Activated CD4-positive, alpha-beta T cell treated with anti-CD3 and anti-CD28 coated beads, Interleukin-2, Interleukin-4, amounts not matched to agents 100 ng/mL and 50 ng/mL, durations not matched to agents 16 hours and 8 hours (primary cell): ENCODE measurements around the gene GRIK5.

ENCODE experiments used
- DNase-seq: peaks from one replicate; pipeline ENCODE4 v3.0.0-alpha.2; 2020; ENCODE audit warnings: low spot score

GRIK5 gene

DNA sequence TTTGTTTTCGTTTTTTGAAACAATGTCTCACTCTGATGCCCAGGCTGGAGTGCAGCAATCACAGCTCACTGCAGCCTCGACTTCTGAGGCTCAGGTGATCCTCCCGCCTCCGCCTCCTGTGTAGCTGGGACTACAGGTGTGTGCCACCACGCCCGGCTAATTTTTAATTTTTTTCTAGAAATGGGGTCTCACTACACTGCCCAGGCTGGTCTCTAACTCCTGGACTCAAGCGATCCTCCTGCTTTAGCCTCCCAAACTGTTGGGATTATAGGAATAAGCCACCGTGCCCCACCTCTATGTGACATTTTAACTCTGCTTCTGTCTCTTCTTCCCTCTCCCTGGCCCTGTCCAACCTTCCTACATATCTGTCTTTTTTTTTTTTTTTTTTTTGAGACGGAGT lies 81.1 kb downstream of the GRIK5 start:
- no peak for DNase-seq

DNA sequence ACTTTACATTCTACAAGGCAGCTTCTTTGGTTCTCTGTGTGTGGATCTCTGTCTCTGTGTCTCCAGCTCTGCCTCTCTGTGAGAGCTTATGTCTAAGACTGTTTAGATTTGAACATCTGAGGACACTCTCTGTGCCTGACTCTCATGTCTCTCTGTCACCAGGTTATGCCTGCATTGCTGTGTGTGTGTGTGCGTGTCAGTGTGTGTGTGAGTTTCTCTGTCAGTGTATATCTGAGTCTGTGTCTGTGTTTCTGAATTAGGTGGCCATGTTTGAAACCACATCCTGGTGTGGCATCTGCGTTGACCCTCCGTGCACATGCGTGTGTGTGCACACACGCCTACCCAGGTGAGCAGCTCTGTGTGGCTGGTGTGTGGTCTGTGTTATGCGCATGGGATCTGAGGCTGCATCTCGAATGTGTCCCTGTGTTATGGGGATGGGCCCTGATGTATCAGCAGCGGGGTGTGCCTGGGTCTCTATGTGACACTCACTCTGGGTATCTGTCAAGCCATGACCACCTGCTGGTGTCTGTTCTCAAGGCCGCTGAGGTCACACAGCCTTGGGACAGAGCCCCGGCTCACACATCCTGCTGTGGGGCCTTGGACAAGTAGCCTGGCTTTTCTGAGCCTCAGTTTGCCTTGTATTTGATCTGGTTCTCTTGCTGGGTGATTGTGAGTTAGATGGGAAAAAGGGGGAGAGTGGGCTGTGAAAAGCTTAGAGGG lies 82.7 kb downstream of the GRIK5 start:
- DNase-seq: no peak

DNA sequence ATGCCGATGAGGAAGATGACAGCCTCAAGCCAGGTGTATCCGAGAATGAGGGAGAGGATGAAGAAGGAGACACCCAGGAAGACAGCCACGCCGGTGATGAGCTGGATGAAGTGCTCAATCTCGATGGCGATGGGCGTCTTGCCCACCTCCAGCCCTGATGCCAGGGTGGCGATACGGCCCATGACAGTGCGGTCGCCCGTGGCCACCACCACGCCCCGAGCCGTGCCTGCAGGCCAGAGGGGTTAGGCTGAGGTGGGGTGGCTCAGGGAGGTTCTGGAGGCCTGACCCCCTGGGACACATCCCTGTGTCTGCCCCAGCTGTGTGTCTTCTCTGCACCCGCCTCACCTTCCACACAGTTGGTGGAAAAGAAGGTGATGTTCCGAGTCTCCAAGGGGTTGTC lies 85.0 kb downstream of the GRIK5 start:
- DNase-seq: no peak

DNA sequence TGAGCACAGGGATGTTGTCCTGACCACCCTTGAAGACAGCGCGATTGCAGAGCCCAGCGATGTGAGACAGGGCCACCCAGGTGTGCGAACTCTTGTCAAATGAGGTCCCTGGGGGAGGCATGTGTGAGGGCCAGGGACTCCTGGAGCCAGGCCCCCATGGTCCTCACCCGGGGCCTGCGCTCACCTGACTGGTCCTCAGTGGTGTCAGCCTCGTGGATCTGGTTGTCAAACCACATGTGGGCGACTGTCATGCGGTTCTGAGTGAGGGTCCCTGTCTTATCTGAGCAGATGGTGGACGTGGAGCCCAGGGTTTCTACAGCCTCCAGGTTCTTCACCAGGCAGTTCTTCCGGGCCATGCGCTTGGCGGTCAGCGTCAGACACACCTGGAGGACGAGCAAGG lies 88.3 kb downstream of the GRIK5 start:
- no peak for DNase-seq

DNA sequence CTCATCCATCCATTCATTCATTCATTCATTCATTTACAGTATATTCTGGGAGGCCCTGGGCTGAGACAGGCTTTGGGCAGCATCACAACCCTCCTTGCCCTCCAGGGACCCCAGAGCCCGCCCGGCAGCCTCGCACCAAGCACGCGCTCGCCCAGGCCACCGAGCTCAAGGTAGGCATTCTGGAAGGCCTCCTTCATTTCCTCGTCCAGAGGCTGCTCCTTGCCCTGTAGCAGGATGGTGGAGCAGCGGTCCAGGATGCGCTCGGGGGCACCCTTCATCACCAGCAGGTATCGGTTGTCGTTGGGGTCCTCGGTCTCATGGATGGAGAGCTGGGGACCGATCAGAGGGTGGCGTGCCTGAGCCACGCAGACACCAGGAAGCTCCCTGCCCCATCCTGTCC lies 91.5 kb downstream of the GRIK5 start:
- DNase-seq: no peak

DNA sequence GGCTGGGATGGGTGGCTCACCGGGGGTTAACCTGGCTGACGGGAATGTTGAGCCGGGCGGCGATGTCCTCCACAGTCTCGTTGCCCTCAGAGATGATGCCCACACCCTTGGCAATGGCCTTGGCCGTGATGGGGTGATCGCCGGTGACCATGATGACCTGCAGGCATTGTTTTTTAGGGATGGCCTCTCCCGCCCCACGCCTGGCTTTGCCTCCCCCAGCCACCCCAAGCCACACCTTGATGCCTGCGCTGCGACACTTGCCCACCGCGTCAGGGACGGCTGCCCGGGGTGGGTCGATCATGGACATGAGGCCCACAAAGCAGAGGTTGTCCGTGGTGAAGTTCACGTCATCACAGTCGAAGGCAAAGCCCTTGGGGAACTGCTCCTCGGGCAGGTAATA lies 92.1 kb downstream of the GRIK5 start:
- DNase-seq: no peak

DNA sequence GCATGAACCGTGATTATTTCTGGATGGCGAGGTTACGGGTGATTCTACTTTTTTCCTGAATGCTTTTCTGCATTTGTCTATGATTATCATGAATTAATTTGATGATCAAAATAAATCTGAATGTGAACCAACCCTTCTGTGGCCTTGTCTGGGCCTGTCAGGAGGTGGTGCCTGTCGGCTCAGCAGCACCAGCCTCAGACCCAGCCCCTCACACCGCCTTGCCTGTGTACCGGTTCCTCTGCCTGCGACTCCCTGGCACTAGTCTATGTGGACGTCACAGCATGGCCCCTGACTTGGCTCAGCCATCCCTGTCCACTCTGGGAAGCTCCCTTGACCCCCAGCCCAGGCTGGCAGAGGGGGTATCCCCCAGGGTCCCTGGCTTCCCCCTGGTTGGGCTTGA lies 95.4 kb downstream of the GRIK5 start:
- no peak for DNase-seq

DNA sequence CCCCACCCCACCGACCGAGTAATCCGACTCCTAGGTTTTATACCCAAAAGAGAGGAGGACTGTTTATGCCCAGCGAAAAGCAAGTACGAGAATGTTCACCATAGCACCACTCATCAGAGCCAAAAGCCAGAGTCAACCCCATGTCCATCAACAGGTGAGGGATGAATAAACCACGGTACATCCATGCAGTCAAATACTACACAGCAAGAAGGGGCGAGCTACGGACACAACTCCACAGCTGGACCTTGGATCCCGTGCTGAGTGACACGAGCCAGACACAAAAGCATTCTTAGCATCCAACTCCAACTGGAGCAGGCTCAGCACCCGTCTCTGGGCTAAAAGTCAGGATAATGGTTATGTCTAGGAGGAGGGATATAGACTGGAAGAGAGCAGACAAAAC lies 98.6 kb downstream of the GRIK5 start:
- no peak for DNase-seq

DNA sequence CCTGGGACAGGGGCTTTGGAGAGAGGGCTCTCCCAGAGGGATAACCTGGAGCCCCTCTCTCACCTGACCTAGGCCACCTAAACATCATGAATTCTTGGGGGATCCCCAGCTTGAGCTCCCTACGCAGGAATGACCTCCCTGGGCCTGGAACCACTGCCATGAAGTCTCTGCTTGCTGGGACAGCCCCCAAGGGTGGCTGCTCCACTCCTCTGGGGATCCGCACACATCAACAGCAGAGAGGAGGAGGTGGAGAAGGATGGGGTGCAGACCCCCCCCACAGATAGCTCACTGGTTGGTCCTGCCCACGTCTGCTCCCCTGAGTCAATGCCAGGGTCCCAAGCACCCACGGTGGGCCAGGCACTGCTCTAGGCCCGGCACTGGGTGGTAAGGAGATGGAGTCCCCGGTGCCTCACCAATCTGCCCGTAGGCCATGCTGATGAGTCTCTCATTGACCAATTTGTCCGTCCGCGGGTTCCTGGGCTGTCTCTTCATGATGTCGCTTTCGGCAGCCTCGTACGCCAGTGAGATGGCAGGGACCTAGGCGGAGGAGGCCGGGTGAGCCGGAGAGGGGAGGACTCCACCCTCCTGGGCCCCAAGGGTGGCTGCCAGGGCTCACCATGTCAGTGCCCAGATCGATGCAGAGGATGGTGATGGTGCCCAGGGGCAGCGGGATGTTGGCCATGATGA lies 100.1 kb downstream of the GRIK5 start:
- no peak for DNase-seq

DNA sequence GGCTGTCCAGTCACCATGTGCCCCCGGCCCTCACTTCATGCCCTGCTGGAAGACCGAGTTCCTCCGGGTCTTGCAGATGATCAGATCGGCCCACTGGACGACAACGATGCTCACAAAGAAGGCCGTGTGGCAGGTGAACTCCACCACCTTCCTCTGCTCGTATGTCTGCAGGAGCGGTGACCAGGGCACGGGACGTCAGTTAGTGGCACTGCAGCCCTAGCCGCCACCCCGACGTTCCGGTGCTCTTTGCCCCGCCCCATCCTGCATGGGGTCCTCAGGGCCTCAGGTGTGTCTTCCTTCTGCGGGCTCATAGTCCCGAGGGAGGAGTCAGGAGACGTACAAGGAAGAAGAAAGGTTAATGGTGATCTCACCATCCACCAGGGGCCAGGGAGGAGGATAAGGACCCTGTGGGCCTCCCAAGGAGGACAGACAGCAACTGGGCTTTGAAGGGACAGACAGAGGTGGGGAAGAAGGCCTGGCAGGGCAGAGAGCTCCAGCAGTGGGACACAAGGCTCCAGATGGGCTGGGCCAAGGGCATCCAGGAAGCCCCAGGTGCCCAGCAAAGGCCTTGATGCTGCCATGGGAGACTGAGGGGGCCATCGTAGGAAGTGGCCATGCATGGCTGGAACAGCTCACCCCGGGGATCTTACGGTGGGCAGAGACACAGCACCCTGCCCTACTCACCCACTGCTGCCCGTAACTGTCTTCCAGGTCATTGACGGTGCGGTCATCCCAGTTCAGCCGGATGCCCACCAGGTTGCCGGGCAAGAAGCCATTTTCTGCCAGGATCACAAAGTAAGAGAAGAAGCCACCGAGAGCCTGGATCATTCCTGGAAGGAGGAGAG lies 101.0 kb downstream of the GRIK5 start:
- no peak for DNase-seq

DNA sequence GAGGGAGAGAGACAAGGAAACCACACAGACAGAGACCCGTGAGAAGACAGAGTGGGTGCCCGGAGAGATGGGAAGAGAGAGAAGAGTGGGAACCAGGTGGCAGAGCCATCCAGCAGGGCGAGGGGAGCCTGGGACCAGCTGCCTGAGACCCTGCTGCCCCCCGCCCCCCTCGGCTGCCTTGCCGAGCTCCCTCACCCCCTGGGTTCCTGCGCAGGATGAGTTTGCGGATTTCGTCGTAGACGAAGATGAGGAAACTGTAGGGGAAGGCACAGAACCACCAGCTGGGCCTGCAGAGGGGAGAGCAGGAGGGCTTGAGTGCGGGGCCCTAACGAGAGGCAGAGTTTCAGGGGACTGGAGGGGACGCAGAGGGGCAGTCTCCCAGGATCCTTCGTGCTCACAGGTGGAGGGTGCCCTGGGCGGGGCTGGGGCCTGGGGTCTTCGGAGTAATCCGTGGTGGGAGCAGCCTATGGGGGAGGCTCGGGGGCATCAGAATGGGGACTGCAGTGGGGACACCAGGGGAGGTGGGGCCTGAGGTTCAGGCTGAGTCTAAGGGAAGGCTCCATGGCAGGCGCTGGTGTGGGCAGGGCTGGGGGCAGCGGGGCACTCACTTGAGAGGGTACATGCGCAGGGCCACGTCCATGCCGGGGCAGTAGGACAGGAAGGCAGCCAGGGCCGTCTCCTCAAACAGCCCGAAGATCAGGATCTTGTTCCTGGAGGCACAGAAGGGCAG lies 102.8 kb downstream of the GRIK5 start:
- DNase-seq: no peak

DNA sequence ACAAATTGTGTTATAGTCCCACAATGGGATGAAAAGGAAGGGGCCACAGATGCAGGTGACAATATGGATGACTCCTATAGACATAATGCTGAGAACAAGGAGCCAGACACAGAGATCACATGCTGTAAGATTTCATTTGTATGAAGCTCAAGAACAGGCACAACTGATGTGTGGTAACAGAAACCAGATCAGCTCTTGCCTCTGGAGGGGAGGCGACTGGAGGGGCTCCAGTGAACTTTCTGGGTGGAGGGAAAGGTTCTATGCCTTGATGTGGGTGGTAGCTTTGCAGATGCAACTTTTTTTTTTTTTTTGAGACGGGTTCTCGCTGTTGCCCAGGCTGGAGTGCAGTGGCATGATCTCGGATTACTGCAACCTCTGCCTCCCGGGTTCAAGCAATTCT lies 104.9 kb downstream of the GRIK5 start:
- no peak for DNase-seq

DNA sequence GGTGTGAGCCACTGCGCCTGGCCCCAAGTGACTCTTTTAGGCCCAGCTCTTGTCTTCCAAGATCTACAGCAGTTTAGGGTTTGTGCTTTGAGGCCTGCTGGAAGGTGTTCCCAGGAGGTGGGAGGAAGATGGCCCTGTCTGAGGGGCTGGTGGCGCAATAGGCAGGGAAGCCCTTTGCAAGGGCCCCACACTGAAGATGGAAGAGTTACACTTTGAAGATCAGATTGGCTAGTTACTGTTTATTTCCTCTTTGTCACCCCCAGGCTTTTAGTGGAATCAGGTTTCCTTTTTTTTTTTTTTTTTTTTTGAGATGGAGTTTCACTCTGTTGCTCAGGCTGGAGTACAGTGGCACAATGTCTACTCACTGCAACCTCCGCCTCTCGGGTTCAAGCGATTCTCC lies 109.0 kb downstream of the GRIK5 start:
- DNase-seq: no peak

DNA sequence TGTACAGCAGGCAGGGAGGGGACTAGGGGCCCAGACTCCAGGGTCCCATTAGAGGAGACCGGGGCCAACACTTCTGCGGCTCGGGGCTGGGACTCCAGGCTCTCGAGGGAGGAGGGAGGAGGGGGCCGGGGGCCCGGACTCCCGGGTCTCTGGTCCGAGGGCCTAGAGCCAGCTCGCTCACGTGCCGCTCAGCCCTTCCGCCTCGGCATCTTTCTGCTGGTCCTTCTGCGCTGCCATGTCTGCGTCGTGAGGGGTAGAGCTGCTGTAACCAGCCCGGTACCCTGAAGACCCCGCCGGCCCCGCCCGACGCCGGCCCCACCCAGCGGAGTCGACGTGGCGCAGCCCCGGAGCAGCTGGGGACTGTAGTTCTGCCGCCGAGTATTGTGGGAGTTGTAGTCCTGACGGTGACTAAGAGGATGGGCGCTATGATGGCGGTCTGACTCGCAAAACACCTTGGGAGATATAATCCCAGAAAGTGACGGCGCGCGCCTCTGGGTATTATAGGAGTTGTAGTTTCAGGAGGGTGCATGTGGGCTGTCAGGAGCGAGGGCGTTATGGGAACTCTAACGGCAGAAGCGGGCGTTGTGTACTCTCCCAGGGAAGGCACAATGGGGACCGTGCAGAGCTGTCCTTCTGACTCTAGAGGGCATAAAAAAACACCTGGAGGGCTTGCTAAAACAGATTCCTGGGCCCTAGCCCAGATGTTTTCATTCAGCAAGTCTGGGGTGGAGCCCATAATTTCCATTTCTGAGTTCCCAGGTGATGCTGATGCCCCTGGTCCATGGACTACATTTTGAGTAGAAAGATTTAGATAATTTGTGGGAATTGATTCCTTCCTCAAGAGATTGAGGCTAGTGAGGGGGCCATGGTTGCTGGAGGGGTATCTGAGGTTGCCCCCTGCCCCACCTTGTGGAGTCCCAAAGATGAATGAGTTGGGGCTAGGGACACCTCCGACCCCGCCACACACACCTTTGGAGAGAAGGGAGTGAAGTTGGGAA lies 110.7 kb downstream of the GRIK5 start, which contains the start of gene RABAC1:
Gene RABAC1, minus strand, starts transcription at position 266 of the 998 bp plus-strand sequence. Its CDS starts 29 bp downstream, at position 237.
- DNase-seq: peak; percentile 93

DNA sequence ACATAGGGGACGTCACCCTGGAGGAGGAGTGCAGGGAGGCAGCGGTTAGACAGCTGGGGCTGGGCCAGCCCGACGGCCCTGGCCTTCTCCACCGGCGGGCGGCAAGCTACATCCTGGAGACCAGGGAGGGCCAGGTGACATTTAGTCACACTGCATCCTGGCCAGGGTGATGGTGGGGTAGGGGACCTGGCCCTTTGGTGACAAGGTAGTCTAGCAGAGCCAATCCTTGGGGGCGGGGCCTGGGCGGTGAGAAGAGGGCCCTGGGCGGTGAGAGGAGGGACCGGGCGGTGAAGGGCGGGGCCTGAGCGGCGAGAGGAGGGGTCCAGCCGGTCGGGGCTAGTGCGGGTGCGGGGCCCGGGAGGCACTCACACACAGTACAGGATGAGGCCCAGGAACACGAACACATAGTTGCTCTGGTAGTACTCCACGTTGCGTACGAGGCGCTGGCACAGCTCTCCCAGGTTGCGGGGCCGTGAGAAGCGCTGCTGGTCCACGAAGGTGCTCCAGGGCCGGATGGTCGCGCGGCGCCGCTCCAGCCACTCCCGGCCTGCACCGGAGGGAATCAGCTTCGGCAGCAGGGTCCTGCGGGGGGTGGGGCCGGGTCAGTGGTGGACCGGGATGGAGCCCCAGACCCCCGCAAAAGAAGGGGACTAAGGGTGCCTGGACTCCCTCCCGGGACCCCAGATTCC lies 111.5 kb downstream of the GRIK5 start:
- DNase-seq: peak; percentile 79

DNA sequence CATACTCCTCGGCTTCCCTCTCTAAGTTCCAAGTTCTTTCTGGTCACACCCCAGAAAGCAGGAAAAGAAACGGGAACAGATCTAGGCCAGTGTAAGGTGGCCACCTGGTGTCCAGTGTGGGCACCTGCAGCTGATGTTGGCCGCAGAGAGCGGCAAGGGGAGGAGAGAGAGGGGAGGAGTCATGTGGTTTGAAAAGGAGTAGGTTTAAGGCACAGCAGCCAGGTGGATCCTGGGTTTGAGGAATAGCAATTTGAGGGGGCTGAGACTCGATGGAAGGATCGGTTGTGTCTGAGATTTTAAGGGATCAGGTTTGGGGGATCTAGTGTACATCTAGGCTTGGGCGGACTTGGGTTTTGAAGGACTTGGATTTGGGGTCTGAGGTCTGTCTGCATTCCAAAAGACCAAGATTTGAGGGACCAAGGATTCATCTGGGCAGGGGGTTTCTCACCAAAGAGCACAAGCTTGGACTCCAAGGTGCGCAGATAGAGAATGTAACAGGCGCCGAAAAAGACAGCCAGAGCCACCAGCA lies 112.1 kb downstream of the GRIK5 start:
- DNase-seq: peak; percentile 58

DNA sequence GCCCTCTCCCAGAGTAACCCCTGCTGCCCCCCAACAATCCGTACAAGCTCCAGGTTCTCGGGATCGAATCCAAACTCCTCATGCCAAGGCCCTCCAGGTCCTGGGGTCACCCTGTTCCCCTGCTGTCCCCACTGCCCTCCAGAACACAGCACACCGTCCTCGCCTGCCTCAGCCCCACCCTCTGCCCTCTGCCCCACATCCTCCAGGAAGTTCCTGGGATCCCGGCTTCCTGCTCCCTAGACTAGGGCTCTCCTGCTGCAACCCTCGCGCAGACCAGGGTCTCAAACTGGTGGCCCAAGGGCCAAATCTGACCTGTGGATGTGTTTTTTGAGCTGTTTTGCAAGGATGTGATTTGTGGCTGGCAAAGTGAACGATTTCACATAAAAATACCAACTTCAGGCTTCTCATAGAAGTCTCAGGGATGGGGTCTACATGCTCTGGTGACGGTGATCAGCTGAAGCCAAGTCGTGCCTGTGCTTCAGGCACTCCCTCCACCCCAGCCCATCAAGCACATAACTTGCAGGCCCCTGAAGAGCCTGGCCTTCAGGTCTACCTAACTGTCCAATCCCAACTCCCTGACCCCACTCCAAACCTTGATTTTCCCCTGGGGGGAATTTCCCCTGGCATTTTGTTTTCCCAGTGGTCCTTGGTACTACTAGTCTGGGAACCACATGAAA lies 112.7 kb downstream of the GRIK5 start:
- no peak for DNase-seq

DNA sequence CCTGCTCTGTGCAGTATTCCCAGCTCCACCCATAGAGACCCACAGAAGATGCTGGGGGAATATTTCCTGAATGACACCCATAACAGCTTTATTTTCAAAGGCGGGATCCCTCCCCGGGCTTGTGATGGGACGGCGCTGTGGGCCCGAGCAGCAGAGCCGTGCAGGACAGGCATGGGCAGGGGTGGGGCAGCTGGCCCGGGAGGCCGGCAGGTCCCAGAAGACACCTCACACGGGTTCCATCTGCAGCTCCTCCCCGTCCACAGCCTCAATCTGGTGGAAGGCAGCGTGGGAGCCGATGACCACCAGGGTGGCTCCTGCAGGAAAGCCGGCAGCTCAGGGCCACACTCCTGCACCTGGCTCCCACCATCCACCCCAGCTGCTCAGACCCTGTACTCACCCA lies 113.4 kb downstream of the GRIK5 start:
- DNase-seq: no peak

DNA sequence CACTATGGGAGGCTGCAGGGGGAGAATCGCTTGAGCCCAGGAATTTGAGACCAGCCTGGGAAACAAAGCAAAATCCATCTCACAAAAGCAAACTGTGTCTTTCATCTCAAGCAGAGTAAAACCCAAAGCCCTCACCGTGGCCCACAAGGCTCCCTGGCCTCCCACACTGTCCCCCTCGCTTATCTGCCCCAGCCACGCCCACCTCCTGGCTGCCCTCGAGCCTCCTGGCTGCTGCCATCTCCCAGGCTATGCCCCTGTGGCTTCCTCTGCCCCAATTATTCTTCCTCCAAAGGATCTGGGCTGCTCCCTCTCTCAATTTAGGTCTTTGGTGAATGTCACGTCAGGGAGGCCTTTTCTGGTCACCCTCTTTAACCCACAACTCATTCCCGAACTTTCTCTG lies 114.5 kb downstream of the GRIK5 start:
- no peak for DNase-seq
